HL-60/S4 treated with phorbol 12-myristate 13-acetate at 8.2 ng/mL for 4 days and 3 days (cell line): Measurements from ENCODE around the gene CD300A.
"Not testable (repeated sequence)": the region's sequence is repeated elsewhere in the genome, so short reads cannot be mapped to it uniquely, and the experiment has no call there.

ENCODE experiments used
- in situ Hi-C: fragments of 300-500 bp; cut with MboI; formaldehyde crosslinking; loops from 2 replicates; pipeline ENCODE4 v1.15.0; 2022; ENCODE audit warnings: low sequenced_read_pairs

Gene CD300A

GRCh38 chr17:74478420-74479100 is 12.1 kb downstream of the CD300A start:
- in situ Hi-C loops, result no loop called here

DNA sequence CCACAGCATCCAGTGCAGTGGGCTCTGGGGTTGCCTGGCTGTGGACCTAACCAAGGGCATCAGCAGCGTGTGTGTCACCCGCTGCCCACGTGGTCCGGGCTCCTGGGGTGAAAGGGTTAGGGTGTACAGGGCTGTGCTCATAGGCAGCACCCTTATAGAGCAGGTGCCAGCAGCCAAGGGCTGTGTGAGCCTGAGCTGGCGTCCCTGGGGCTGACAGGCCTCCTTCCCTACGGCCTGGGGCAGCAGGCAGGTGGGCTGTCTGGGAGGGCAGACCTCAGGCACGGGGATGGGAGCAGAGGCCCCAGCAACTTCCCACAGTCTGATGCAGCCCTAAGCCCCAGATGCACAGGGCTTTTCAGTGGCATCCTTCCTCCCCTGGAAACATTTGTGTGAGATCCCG is 13.9 kb downstream of the CD300A start:
- in situ Hi-C loops, result no loop called here

DNA sequence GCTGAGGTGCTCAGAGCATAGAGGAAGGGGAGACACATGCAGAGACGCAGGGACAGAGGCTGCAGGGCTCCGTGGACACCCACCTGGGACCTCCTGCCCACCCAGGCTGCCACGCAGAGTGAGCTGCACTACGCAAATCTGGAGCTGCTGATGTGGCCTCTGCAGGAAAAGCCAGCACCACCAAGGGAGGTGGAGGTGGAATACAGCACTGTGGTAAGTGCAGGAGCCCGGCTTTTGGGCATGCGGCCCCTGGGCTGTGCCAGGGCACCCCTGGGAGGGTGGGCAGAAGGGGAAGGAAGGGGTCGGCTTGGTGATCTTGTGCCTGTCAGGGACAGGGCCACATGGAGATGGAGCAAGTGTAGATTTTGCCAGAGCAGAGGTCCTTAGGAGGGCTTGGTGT is 15.2 kb downstream of the CD300A start:
- in situ Hi-C loops, result no loop called here

DNA sequence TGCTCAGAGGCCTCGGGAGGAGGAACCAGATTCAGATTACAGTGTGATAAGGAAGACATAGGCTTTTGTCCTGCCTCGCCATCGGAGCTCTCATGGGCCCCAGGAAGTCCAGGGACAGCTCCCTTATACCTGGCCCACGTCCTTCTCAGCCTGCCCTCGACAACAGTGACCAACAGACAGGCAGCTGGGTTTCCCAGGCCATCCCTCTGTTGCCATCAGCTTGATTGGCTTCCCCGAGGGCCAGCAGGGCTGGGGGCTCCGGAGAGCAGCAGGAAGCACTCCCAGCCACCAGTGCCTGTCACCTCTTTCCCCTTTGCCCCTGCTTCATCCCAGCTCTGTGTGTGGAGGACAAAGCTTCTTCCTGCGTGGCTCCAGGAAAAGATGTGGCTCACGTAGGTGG is 17.6 kb downstream of the CD300A start:
- in situ Hi-C loops, result no loop called here

- in situ Hi-C loops, result no loop called here
These were observed 18.7 kb downstream of the CD300A start for GRCh38 chr17:74485022-74485743.

GRCh38 chr17:74485841-74486240 is 19.4 kb downstream of the CD300A start:
- in situ Hi-C loops, result no loop called here

GRCh38 chr17:74488276-74488675 is 21.8 kb downstream of the CD300A start:
- in situ Hi-C loops, result not testable (repeated sequence)

GRCh38 chr17:74490716-74491115 is 24.3 kb downstream of the CD300A start:
- in situ Hi-C loops, result no loop called here

DNA sequence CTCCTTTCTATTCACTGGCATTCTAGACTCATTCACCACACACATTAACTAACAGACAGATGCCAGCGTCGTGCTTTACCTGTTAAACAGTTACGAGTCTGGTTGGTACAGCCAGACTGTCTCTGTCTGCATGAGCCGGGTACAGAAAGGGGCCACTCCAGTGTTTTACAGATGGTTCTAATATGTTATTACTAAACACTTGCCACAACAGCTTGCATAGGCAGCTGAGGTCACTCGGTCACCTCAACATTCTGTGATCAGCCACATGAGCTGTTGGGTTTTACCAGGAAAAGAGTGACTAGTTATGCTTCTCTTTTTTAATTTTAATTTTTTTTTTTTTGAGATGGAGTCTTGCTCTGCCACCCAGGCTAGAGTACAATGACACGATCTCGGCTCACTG is 25.2 kb downstream of the CD300A start:
- in situ Hi-C loops, result no loop called here

GRCh38 chr17:74493331-74493833 is 26.9 kb downstream of the CD300A start:
- in situ Hi-C loops, result no loop called here

DNA sequence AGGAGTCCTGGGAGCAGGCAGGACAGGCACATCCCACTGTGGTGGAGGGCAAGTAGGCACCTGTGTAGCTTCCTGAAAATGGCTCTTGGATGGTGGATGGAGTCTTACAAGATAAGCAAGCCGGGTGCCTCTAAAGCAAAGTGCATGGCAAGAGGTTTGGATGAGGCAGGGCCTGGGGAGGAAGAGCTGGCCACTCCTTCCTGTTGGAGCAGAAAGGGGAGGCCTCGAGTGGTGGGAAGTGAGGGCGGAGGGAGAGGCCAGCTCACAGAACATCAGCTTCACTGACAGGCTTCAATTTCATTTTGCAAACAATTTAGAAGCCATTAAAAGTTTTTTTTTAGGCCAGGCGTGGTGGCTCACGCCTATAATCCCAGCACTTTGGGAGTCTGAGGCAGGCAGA is 31.0 kb downstream of the CD300A start:
- in situ Hi-C loops, result no loop called here

- in situ Hi-C loops, result no loop called here
These were observed 33.6 kb downstream of the CD300A start for GRCh38 chr17:74499992-74500391.

DNA sequence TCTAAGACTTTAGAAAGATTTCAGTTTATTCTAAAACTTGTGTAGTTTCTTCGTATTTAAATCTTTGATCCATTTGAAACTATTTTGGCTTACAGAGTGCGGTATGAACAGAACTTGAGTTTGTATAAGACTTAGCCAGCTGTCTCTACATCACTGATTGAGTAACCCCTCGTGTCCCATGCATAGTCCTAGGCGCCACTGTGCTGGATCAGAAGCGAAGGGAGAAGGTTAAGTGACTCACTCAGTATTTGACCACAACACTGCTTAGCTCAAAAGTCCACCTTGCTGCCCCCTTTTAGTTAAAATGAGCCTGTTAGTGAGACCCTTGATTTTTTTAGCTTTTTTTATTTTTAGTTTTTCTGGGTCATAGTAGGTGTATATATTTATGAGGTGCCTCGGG is 36.4 kb downstream of the CD300A start:
- in situ Hi-C loops, result no loop called here

DNA sequence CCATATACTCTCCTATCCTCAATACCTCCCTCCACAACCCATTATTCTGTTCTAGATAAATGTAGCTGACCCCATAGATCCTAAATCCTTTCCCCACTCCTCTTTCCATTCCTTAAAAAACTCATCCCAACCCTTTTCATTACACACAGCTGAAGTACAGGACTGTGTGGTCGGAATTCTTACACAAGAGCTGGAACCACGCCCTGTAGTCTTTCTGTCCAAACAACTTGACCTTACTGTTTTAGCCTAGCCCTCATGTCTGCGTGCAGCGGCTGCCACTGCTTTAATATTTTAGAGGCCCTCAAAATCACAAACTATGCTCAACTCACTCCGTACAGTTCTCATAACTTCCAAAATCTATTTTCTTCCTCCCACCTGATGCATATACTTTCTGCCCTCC is 37.5 kb downstream of the CD300A start:
- in situ Hi-C loops, result not testable (repeated sequence)

- in situ Hi-C loops, result no loop called here
These were observed 41.7 kb downstream of the CD300A start for GRCh38 chr17:74508156-74508555.

- in situ Hi-C loops, result no loop called here
These were observed 45.6 kb downstream of the CD300A start for GRCh38 chr17:74512036-74512435.

DNA sequence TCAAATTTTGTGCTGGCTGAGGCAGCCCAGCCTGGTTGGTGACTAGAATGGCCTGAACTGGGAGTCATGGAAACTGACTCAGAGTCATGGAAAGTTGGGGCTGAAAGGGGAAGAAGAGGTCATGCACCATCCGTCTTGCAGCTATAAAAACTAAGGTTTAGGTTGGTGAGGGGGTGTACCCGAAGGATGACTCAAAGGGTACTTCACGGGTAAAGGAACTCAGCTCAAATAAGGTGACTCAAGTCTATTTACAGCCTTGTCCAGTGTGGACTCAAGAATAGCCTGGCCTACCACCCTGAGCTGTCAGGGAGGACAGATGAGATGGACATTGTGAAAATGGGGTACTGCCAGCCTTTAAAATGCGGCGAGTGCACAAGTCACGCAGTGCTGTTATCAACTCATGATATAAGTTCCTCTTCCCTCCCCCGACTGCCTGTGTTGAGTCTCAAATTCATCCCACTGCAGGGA is 46.2 kb downstream of the CD300A start:
- in situ Hi-C loops, result no loop called here

- in situ Hi-C loops, result no loop called here
These were observed 47.7 kb downstream of the CD300A start for GRCh38 chr17:74513987-74514631.

GRCh38 chr17:74514632-74515334 is 48.3 kb downstream of the CD300A start:
- in situ Hi-C loops, result no loop called here

DNA sequence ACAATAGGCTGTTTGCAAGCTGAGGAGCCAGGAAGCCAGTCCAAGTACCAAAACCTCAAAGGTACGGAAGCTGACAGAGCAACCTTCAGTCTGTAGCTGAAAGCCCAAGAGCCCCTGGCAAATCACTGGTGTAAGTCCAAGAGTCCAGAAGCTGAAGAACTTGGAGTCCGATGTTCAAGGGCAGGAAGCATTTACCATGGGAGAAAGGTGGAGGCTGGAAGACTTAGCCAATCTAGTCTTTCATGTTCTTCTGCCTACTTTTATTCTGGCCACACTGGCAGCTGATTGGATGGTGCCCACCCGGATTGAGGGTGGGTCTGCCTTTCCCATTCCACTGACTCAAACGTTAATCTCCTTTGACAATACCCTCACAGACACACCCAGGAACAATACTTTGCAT is 49.5 kb downstream of the CD300A start:
- in situ Hi-C loops, result no loop called here
